SU-DHL-6 (cell line): Measurements from ENCODE around the gene NPDC1.

Experiments
- EZH2phosphoT487 ChIP-seq: fragments of 200-600 bp; sonication (generic), shearing (Covaris generic); conservative IDR thresholded peaks from 2 replicates; pipeline ENCODE4 v1.6.1; 2018; ENCODE audit warnings: mild to moderate bottlenecking, antibody characterized with exemption, low read length, moderate library complexity, mixed read lengths
- TF ChIP-seq, protein P1 (sequence below): fragments of 200-600 bp; sonication (generic); IDR thresholded peaks from one replicate; pipeline ENCODE4 v1.5.1; 2017; ENCODE audit warnings: antibody characterized with exemption, mild to moderate bottlenecking, low read length, moderate library complexity; ENCODE audit not compliant: insufficient read depth, poor library complexity, severe bottlenecking

DNA sequence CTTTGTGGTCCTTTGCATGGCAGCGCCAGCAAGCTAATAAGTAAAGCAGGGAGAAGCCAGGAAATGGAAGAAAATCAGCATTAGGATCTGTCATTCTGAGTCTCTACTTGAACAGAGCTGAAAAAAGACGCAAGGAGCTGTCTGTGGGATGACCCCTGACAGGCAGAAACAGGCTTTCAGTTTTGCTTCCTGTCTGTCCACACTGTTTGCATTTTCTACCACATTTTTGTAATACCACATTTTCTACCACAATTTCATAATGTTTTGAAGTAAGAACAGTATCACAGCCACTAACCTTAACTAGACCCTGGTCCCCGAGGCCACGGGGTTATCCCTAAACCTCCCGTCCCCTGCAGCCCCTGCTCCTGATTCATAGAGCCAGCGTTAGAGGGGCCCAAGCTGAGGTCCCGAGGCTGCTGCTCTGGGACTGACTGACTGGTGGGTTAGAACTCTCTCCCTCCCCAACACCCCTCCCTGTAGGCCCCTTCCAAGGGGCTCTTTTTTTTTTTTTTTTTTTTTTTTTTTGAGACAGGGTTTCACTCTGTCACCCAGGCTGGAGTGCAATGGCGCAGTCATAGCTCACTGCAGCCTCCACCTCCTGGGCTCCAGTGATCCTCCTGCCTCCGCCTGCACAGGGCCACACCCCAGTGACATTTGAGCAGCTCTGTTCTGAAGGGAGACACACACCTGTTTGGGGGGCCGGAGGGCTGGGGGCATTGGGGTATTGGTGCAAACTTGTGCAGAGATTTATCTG is 45.6 kb downstream of the NPDC1 start:
- TF ChIP-seq, protein P1, sequence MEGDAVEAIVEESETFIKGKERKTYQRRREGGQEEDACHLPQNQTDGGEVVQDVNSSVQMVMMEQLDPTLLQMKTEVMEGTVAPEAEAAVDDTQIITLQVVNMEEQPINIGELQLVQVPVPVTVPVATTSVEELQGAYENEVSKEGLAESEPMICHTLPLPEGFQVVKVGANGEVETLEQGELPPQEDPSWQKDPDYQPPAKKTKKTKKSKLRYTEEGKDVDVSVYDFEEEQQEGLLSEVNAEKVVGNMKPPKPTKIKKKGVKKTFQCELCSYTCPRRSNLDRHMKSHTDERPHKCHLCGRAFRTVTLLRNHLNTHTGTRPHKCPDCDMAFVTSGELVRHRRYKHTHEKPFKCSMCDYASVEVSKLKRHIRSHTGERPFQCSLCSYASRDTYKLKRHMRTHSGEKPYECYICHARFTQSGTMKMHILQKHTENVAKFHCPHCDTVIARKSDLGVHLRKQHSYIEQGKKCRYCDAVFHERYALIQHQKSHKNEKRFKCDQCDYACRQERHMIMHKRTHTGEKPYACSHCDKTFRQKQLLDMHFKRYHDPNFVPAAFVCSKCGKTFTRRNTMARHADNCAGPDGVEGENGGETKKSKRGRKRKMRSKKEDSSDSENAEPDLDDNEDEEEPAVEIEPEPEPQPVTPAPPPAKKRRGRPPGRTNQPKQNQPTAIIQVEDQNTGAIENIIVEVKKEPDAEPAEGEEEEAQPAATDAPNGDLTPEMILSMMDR, result no peak
- TF ChIP-seq EZH2phosphoT487, result no peak
